ENCODE data around the gene CCNL2. TPM values are rescaled to one million over a fixed set of nuclear protein-coding genes. Genes with fewer than 3 reads are reported as not detected.
A peak's percentile ranks its signal among the peaks of the same experiment; 100 is the strongest.

Gene CCNL2
- total and polyA plus RNA-seq, 2 of the 13 experiments (the other 11 are each of a cell fraction or from before 2014, with no cell fraction given), result 105 to 340 TPM

- TF ChIP-seq TFAP4 (IDR thresholded peaks at IDR 0.05; ENCODE audit: borderline replicate concordance, low read depth) (peak; percentile 63; the same call in 1 of the 2 replicates), TAF1 (CRISPR knock-in tag; IDR thresholded peaks at IDR 0.05) (peak; percentile 68; the same call in 1 of the 2 replicates), ZNF562 (CRISPR knock-in tag; IDR thresholded peaks at IDR 0.05; ENCODE audit: borderline replicate concordance) (no peak), ZNF460 (CRISPR knock-in tag; IDR thresholded peaks at IDR 0.05; ENCODE audit: borderline replicate concordance) (no peak), ZC3H4 (CRISPR knock-in tag; IDR thresholded peaks at IDR 0.05; ENCODE audit: borderline replicate concordance) (no peak; the same call in 1 of the 2 replicates), HNF4A (CRISPR knock-in tag; IDR thresholded peaks at IDR 0.05) (peak; percentile 3; the same call in 1 of the 2 replicates), ZNF18 (CRISPR knock-in tag; IDR thresholded peaks at IDR 0.05; ENCODE audit: insufficient replicate concordance) (no peak), ZNF350 (CRISPR knock-in tag; IDR thresholded peaks at IDR 0.05; ENCODE audit: borderline replicate concordance, low read depth) (peak; percentile 47; the same call in 1 of the 2 replicates), ZNF260 (CRISPR knock-in tag; IDR thresholded peaks at IDR 0.05; ENCODE audit: borderline replicate concordance, low read depth) (no peak), GATAD2A (CRISPR knock-in tag; IDR thresholded peaks at IDR 0.05) (peak; percentile 47), HOXA3 (CRISPR knock-in tag; IDR thresholded peaks at IDR 0.05) (0 out of 2 replicates have a peak, but pooled peaks have one; percentile 30), CHCHD3 (CRISPR knock-in tag; IDR thresholded peaks at IDR 0.05) (no peak), FOXO1 (CRISPR knock-in tag; IDR thresholded peaks at IDR 0.05) (peak; percentile 20; the same call in 1 of the 2 replicates), PBX3 (CRISPR knock-in tag; IDR thresholded peaks at IDR 0.05; ENCODE audit: borderline replicate concordance) (no peak), MIXL1 (CRISPR knock-in tag; IDR thresholded peaks at IDR 0.05) (no peak), AKAP8 (CRISPR knock-in tag; IDR thresholded peaks at IDR 0.05) (peak; percentile 18; the same call in 1 of the 2 replicates), ZNF800 (CRISPR knock-in tag; IDR thresholded peaks at IDR 0.05) (0 out of 2 replicates have a peak, but pooled peaks have one; percentile 21), IRF2 (CRISPR knock-in tag; IDR thresholded peaks at IDR 0.05) (peak; percentile 25; the same call in 1 of the 2 replicates), SETDB1 (CRISPR knock-in tag; IDR thresholded peaks at IDR 0.05; ENCODE audit: borderline replicate concordance) (no peak), TBX2 (CRISPR knock-in tag; IDR thresholded peaks at IDR 0.05; ENCODE audit: borderline replicate concordance) (peak; percentile 48; the same call in 1 of the 2 replicates), ZBTB43 (CRISPR knock-in tag; conservative IDR thresholded peaks at IDR 0.05) (no peak)
These were observed 51.3 kb downstream of the CCNL2 start (continued) for GRCh38 chr1:1347663-1348419.
